Renal pelvis (tissue), 4 donors: ENCODE data around the gene CALML5. TPM values are rescaled to one million over a fixed set of nuclear protein-coding genes. Genes with fewer than 3 reads are reported as not detected.

ENCODE experiments used
- DNase-seq: peaks from one replicate; pipeline ENCODE4 v3.0.0-alpha.2; 2013
- polyA plus RNA-seq, 3 donors: library from polyadenylated mRNA; unstranded; fragments of 120-200 nt; gene quantifications; one replicate each; pipeline ENCODE4 v1.2.1, GENCODE V29; 2013; ENCODE audit not compliant: insufficient read length in 3 of 3

CALML5 gene
- polyA plus RNA-seq, 3 donors, result not detected

GRCh38 chr10:5515948-5516761 is 16.8 kb upstream of the CALML5 start:
- no peak for DNase-seq

- no peak for DNase-seq
Observed at GRCh38 chr10:5514226-5514850, 15.0 kb upstream of the CALML5 start.

GRCh38 chr10:5512881-5513612 is 13.7 kb upstream of the CALML5 start:
- DNase-seq, result no peak

DNA sequence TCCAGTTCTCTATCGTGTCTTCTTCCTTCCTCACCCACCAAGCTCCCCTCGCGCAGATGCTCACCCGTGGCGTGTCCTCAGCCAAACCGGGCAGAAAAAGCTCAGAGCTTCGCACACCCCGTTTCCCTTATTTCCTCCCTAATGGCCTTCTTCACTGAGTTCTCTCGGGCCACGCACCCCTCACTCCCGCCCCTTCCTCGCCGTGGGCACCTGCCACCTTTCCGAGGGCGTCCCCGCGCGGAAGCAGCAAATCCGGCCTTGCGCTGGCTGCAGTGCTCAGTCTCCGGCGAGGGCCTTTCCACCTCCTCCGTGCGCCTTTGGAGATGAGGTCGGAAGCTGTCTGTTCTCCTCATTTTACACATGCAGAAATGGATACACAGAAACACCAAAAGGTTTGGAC is 13.0 kb upstream of the CALML5 start:
- no peak for DNase-seq

GRCh38 chr10:5511885-5512280 is 12.5 kb upstream of the CALML5 start:
- no peak for DNase-seq

- DNase-seq, result no peak
Observed at GRCh38 chr10:5511231-5511884, 12.0 kb upstream of the CALML5 start.

- DNase-seq, result no peak
Observed at GRCh38 chr10:5510281-5511072, 11.1 kb upstream of the CALML5 start.

DNA sequence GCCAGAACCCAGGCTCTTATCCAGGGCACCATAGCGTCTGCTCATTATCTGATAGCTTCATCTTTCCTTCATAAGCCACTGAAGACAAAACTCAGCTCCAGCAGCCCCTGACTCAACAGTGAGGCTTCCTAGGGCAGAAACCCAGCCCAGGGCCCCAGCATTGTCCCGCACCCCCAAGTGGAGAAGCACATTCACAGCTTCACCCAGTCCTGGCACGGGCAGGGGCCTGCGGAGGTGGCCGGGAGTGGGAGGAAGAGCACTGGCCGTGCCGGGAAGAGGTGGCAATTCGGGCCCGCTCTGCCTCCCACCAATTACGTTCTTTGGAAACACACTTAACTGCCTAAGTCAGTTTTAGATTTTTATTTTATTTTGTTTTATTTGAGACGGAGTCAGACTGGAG is 10.3 kb upstream of the CALML5 start:
- no peak for DNase-seq

- no peak for DNase-seq
Observed at GRCh38 chr10:5509236-5509635, 9.9 kb upstream of the CALML5 start.

- DNase-seq, result no peak
Observed at GRCh38 chr10:5508786-5509185, 9.4 kb upstream of the CALML5 start.

DNA sequence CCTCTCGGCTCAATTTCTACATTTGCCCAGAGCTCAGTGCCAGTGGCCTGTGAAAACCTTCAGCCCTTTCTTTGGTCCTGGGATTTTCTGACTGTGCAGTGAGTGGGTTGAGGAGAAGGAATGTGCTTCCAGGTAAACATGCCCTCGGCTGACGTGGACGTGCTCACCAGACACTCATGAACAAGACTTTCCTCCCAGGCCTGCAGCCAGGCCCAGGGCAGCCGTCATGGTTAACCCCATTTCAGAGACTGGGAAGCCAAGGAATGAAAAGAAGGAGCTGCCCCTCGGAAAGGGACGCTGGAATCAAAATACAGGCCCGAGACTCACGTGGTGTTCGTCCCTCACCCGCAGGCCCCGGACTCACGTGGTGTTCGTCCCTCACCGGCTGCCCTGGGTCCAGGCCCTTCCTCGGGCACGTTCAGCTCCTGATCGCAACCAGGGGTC is 8.8 kb upstream of the CALML5 start:
- DNase-seq, result no peak

DNA sequence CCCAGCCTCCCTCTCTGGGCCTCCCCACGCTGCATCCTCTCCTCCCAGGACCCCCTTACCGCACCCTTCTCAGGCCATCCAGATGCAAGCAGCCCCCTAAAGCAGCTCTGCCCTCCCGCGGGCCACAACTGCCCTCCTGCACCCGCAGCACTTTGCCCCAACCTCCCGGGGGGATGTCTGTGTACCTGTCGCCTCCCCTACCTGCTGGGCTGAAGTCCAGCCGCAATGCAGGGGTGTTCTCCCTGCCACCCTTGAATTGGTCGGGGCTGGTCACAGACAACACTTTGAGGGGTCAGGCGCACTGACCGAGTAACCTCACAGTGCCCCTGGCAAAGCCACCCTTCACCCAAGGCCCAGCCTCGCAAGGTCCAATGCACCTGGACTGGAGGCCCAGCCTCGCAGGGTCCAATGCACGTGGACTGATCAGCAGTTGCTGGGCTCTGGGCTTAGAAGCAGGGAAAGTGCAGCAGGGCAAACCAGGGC is 8.3 kb upstream of the CALML5 start:
- no peak for DNase-seq

GRCh38 chr10:5506751-5507648 is 7.6 kb upstream of the CALML5 start:
- no peak for DNase-seq

DNA sequence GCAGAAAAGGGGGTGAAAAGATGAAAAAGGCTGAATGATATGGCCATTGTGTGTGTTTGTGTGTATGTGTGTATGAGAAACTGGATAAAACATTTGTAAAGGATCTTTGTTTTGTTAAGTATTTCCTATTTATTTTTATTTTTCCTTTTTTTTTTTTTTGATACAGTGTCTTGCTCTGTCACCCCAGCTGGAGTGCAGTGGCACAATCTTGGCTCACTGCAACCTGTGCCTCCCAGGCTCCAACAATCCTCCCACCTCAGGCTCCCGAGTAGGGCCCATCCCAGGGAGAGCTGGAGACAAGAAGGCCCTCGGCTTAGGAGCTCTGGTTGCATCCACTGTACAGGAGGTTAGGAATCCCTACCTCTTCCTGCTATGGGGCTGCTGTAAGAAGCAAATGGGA is 6.9 kb upstream of the CALML5 start:
- DNase-seq, result no peak

DNA sequence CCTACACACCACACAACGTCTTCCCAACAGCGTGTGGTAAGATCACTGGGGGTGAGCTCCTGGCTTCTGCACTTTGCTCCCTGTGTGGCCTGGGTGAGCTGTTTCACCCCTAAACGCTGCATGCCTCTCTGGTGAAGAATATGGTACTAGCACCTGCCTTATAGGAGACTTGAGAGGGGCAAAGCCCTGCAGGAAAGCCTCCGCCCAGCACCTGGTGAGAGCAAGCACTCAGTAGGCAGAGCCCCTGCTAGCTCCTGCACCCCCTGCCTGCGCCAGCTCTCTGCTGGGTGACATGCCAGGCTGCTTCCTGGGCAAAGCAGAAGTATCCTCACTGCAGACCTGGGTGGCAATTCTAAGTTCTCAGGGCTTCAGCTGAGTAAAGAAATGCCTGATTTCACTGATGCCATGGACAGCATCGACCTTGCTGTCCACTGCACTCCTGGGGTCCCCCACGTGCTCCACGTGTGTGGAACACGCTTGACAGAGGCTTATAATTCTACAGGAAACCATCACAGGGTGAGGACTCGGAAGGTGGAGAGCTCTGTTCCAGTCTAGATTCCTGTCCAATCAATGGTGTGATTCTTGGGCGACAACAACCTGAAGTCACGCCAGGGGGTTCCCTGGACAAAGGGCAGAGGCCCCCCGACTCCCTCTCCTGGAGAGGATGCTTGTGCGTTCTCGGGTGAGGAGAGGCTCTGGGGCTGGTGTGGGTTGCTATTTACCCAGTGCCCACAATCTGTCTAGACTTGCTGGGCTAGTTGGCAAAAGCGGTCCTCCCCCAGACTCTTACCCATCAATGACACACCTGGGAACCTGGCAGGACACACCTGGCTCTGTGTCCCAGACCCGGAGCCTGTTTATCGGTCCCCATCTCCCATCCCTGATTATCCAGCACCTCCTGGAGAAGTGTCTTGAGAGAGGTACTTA is 5.0 kb upstream of the CALML5 start:
- DNase-seq, result no peak

GRCh38 chr10:5503477-5503835 is 4.1 kb upstream of the CALML5 start:
- DNase-seq, result peak; percentile 48

DNA sequence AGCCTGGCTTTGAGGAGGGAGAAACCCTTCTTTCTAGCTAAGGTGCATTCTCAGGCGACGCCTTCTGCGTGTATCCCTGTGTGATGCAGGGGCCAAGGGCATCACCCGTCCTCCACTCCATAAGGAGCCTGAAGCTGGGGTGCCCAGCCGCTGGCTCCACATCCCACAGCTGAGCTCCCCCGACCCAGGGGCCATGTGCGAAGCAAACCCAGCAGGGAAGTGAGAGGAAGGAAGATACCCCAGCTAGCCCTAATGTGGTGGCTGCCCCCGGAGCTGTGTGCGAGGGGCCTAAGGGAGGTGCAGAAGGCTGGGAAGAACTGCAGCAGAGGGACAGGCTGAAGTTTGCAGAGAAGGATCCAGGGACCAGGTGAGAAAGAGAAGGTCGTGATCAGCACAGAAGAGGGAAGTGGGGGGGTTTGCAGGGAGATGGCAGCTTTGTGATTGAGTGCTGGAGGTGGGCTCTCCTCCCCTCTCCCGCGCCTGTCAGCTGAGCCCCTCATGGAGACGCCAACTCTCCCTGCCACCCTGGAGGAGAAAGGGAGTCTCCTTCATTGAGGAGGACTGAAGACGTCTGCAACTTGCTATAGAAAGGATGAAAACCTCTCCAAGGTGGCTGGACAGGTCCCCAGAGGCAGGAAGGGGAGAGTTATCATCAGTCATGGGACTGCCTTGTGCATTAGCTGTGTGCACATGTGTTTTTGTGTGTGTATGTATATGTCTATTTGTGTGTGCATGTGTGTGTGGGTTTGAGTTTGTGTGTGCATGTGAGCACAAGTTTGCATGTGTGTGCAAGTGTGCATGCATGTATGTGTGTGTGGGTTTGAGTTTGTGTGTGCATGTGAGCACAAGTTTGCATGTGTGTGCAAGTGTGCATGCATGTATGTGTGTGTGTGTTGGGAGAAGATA is 3.5 kb upstream of the CALML5 start:
- DNase-seq, result no peak

GRCh38 chr10:5502061-5502521 is 2.7 kb upstream of the CALML5 start:
- peak; percentile 33 for DNase-seq
